Esophagus mucosa (tissue), 1 donor: ENCODE measurements around the gene SOHLH2. TPM values are rescaled to one million over a fixed set of nuclear protein-coding genes. Genes with fewer than 3 reads are reported as not detected.

Experiments used
- ATAC-seq: fragments of 200-7000 bp; cut with Tn5 transposase; one replicate; pipeline ENCODE4 v1.9.1; 2020
- total RNA-seq: library from RNA; stranded (reverse); gene quantifications from one replicate; pipeline ENCODE4 v1.2.4, GENCODE V29; 2023
- donor health status: DM: yes; HTN: yes; CAD: no.

Gene SOHLH2
- total RNA-seq, 1 donor from 2014 or later, result 0.16 TPM

DNA sequence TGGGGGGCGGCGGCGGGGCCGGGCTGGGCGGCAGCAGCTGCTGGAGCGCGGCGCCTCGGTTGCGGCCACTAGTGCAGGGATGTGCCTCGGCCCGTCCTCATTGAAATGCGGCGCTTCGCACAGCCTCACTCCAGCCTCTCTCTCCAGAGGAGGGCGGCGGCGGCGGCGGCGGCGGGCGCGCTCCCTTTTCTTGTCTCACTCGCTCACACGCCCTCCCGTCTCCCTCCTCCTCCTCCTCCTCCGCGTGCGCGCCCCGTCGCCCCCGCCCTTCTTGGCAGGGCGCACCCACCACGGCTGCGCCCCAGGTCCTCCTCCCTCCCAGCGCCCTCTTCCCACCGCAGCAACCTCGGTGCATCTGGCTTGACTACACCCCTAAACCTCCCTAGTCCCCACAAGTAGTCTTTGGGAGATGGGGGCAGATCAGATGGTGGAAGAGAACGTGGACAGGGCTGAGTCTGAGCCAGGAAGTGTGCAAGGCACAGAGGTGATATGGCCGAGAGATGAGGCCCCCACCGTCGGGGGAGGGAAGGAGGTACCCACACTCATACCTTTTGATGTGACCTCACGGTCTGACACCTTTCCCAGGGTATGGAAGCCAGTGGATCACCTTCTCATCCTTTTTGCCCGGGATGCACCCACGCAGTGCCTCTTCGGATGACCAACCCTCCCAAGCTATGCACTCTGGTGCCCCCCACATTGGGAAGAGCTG lies 83.0 kb downstream of the SOHLH2 start, which contains the start of gene DCLK1:
DCLK1 (minus strand) TSS at position 161 of the 709 bp plus-strand sequence.
- peak; percentile 49 for ATAC-seq

DNA sequence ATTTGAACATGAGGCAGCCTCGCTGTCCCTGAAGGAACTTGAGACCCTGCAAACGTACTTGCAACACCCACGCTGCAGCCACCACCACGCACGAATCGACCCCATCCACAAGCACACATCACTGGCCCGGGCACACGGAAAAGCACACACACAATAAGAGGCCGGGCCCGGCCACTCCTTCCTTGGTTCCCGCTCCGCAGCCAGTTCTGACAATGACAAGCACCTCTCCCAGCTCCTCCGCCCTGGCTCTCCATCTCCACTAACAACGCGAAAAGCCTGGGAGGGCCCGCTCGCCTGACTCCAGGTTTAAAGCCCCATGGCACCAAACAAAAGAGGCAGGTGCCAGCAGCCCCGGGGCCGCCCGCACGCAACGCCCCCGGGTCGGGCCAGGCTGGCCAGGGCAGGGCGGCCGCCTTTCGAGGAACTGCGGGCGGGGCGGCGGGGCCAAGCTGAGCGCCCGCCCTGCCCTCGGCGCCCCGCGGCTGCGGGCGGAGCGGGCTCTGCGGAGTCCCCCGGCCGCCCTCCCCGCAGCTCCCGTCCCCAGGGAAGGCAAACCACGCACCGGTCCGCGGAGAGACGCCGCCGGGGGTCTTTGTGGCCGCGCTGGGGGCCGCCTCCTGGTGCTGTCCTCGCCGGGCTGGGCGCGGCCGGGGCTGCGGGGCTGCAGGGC lies 83.7 kb downstream of the SOHLH2 start:
- peak; percentile 60 for ATAC-seq

DNA sequence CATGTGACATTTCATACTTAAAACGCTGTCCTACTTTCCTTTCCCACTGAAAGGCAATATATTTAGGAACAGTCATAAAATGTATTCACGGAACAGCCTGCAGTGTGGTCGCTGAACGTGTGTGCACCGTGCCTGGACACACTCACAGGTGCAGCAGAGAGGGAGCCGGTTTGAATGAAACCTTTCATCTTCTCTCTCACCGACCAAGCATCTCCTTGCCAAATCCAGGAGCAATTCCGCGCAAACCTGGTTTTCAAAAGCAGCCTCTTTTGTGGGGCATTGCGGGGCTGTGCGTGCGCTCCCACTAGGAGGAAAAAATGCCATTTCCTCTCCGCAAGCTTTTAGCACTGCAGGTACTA lies 84.2 kb downstream of the SOHLH2 start:
- no peak for ATAC-seq

DNA sequence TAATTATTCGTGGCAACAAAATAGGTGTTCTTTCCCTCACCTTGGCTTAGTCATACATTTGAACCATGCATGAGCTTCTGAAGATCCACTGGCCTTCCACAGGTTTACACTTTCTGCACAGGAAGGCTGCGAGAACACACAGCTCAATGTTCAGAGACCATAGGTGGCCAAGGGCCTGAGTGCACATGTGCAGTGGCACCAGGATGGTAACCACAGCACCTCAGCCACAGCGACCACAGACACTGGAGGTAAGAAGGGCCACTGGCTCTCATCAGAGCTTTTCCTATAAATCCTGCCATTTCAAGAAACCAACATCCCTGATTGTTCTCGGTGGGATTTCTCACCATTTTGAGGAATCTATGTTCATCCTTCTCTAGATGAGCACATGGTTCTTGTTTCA lies 84.8 kb downstream of the SOHLH2 start:
- no peak for ATAC-seq

DNA sequence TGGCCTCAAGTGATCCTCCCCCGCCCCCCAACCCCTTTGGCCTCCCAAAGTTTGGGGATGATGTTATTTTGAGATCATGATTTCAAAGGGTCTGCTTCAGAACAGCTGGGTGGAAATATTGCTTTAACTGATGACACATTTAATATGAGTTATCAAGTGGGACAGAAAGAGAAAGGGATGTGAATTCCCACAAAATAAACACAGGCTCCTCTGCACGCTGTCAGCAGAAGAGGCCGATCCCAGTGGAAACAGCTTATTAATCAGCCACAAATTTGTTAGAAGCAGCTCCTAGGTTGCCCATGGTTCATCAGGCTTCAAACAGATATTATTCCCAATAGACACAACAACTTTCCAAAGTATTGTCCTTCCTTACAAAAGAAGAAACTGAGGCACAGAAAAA lies 87.9 kb downstream of the SOHLH2 start:
- no peak for ATAC-seq

DNA sequence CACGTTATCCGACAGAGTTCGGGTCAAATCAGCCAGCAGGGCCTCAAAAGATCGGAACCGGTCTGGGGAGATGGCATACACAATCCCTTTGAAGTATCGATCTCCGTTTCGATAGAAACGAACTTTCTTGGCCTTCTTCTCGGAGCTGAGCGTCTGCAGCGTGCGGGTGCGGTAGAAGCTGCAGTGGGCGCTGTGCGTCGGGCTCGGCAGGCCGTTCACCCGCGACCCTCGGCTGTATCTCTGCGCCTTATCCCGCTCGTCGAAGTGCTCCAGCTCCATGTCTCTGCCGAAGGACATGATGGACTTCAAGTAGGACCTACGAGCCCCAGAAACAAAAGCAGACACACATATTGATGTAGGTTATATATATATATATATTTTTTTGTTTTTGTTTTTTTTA lies 88.5 kb downstream of the SOHLH2 start:
- ATAC-seq, result no peak

DNA sequence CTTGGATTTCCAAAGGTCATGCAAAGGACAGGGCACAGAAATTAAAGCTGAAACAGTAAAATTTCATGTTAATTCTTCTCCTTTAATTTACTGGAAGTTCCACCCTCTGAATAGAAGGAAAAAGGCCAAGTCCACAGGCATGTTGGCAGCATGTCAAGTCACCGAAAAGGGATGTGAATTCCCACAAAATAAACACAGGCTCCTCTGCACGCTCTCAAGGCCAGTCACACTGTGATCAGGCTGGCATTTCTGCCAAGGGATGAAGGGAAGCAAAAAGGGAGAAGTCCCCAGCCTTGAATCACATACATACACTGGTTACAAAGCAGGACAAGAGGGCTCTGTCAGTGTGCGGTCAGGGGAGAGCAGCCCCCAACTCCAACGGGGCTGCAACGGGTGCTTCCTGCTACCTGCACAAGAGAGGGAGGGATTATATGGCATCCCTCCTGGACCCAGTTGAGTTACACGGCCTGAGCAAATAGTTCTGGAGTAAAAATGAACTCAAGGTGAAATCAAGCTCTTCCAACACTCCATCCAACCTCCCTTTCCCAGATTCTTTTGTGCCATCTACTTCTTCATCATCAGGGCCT lies 90.0 kb downstream of the SOHLH2 start:
- ATAC-seq, result no peak

Other genes starting within 250 kb of the SOHLH2 start
- gene DCLK1, start 83.2 kb downstream of the SOHLH2 start, total RNA-seq, result 1.5 TPM
- 0.40 TPM for gene CCDC169, start 83.3 kb upstream of the SOHLH2 start, total RNA-seq
- gene SPART, start 131.8 kb upstream of the SOHLH2 start, total RNA-seq, result 14.2 TPM
- 3.1 TPM for gene CCNA1, start 217.9 kb upstream of the SOHLH2 start, total RNA-seq